ENCODE data around the gene KCNG4.
"Not testable (repeated sequence)": the region's sequence is repeated elsewhere in the genome, so short reads cannot be mapped to it uniquely, and the experiment has no call there.

KCNG4 gene

GRCh38 chr16:84204551-84204950 is 35.3 kb downstream of the KCNG4 start:
- DNase-seq, result not testable (repeated sequence)

GRCh38 chr16:84199861-84200260 is 40.0 kb downstream of the KCNG4 start:
- no peak for DNase-seq

GRCh38 chr16:84199097-84199496 is 40.7 kb downstream of the KCNG4 start:
- no peak for DNase-seq

GRCh38 chr16:84198401-84198800 is 41.4 kb downstream of the KCNG4 start:
- DNase-seq, result no peak

- no peak for DNase-seq
These were observed 42.2 kb downstream of the KCNG4 start for GRCh38 chr16:84197466-84198128.

- no peak for DNase-seq
These were observed 43.0 kb downstream of the KCNG4 start for GRCh38 chr16:84196727-84197394.

GRCh38 chr16:84196101-84196500 is 43.7 kb downstream of the KCNG4 start:
- no peak for DNase-seq

GRCh38 chr16:84195201-84196093 is 44.4 kb downstream of the KCNG4 start:
- no peak for DNase-seq

- DNase-seq, result peak; percentile 60
These were observed 45.2 kb downstream of the KCNG4 start for GRCh38 chr16:84194470-84195200.

- DNase-seq, result no peak
These were observed 45.8 kb downstream of the KCNG4 start for GRCh38 chr16:84194018-84194417.

- peak; percentile 26 for DNase-seq
These were observed 46.3 kb downstream of the KCNG4 start for GRCh38 chr16:84193480-84193879.

GRCh38 chr16:84191466-84191865 is 48.3 kb downstream of the KCNG4 start:
- no peak for DNase-seq

- DNase-seq, result no peak
These were observed 49.0 kb downstream of the KCNG4 start, which contains the start of gene ADAD2 for GRCh38 chr16:84190731-84191388. Gene ADAD2, plus strand, starts transcription at chr16:84191157. Its CDS starts 74 bp downstream, at chr16:84191231.

GRCh38 chr16:84186685-84187437 is 53.0 kb downstream of the KCNG4 start, which contains the start of gene TAF1C:
Gene TAF1C, minus strand, starts transcription at chr16:84187057. Its CDS starts 2,069 bp downstream, at chr16:84184988.
- DNase-seq, result peak; percentile 94

- DNase-seq, result no peak
These were observed 55.0 kb downstream of the KCNG4 start for GRCh38 chr16:84184775-84185174.

- no peak for DNase-seq
These were observed 55.8 kb downstream of the KCNG4 start for GRCh38 chr16:84183911-84184591.

GRCh38 chr16:84183572-84183875 is 56.3 kb downstream of the KCNG4 start:
- no peak for DNase-seq

GRCh38 chr16:84182680-84183571 is 56.9 kb downstream of the KCNG4 start:
- no peak for DNase-seq

GRCh38 chr16:84182104-84182503 is 57.7 kb downstream of the KCNG4 start:
- no peak for DNase-seq
